ENCODE measurements around the gene PKD1L1.
A peak's percentile ranks its signal among the peaks of the same experiment; 100 is the strongest.
"Not testable (repeated sequence)": the region's sequence is repeated elsewhere in the genome, so short reads cannot be mapped to it uniquely, and the experiment has no call there.

The PKD1L1 gene

DNA sequence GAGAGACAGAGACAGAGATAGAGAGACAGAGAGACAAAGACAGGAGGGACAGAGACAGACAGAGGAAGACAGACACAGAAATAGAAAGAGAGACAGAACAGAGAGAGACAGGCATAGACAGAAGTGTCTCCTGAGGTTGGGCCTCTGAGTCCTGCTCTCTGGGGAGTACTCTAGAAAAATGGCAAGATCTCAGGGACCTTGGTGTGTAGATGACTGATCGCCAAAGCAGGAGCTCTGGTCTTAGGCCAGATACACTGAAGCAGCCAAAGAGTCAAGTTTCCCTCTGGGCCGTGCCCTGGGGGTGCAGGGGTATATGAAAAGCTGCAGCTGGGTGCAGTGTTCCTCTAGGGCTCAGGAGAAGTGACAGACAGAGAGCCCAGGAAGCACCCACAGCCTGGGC lies 189.7 kb downstream of the PKD1L1 start:
- FAIRE-seq, result no peak

DNA sequence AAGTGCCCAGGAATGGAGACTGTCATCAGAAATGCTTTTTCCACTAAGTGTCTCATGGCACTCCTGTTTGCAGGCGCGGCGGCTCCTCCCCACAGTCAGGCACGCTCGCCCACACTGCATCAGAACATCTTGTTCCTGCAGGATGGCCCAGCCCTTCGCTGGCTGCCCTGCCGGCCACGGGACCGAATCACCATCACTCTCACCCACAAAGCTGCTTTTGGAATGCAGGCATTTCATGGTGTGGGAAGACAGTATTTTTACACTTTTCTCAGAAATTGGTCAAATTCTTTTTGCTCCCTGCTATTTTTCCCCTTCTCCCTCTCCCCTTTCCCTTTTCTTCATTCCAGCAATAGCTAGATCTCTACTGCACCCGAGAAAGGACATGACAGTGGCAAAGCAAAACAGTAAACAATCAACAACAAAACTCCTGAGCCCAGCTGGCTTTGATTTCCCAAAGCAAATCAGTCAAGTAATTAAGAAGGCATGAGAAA lies 190.3 kb downstream of the PKD1L1 start:
- FAIRE-seq, result no peak

DNA sequence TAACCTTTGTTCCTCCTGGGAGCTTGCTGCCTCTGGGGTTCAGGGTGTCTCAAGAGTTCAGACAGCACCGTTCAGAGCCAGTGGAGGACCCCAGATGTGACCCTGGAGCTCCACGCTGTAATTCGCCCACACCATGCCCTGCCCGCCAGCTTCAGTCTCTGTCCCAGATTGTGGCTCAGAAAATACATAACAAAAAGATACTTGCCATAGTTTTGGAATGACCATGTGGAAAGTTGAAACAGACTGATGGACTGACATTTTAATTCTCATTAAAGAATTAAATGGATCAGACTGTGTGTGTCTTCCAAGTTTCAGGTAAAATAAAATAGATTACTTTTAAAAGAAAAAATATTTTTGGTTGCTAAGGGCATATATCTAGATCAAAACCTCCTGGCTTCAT lies 191.6 kb downstream of the PKD1L1 start:
- no peak for FAIRE-seq

DNA sequence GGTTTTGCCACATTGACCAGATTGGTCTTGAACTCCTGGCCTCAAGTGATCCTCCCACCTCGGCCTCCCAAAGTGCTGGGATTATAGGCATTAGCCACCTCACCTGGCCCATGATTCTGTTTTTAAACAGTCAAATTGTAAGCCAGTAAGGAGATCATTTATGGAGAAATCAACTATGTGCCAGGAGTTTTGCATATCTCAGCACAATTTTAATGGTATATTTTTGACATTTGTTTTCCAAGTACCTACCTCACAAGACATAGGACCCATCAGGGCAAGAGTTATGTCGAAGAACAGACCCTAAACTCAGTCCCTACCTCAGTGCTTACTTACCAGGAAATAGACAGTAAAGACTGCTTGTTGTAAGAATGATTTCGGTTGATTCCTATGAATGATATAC lies 193.0 kb downstream of the PKD1L1 start:
- no peak for FAIRE-seq

DNA sequence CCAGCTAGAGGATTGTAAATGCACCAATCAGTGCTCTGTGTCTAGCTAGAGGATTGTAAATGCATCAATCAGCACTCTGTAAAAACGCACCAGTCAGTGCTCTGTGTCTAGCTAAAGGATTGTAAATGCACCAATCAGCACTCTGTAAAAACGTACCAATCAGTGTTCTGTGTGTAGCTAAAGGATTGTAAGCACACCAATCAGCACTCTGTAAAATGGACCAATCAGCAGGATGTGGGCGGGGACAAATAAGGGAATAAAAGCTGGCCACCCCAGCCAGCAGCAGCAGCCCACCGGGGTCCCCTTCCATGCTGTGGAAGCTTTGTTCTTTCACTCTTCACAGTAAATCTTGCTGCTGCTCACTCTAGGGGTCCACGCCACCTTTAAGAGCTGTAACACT lies 196.5 kb downstream of the PKD1L1 start:
- not testable (repeated sequence) for FAIRE-seq

DNA sequence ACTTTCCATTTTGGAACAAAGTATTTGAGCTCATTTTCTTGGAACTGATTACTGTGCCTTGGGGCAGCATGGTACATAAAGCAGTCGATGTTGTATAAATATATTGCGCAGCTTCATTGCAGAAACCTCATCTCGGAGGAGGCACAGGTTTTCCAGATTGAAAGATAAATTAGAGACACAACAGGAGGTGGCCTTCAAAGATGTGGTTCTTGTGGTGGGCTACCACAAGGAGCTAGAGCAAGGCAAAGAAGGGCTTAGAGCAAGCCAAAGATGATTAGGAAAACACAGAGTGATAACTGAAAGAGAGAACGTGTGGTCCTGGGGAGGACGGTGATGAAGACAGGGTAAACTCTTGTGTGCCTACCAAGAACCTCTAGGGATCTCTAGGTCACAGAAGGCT lies 197.2 kb downstream of the PKD1L1 start:
- FAIRE-seq, result no peak

DNA sequence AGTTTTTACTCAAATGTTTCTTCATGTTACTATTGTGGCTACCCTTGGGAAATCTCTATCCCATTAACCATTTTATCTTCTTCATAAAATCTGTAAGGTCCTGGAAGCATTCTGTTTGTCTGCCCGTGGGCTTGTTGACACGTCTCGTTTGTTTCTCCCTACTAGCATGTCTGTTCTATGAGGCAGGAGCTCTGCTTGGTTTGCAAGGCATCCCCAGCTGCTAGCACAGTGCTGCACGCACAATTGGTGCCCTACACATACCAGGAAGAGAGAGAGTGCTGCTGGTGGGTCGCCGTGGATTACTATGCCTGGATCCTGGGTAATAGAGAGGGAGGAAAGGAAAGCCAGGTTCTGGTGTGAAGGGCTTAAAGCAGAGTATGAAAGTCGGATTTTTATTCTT lies 200.2 kb downstream of the PKD1L1 start:
- FAIRE-seq, result no peak

DNA sequence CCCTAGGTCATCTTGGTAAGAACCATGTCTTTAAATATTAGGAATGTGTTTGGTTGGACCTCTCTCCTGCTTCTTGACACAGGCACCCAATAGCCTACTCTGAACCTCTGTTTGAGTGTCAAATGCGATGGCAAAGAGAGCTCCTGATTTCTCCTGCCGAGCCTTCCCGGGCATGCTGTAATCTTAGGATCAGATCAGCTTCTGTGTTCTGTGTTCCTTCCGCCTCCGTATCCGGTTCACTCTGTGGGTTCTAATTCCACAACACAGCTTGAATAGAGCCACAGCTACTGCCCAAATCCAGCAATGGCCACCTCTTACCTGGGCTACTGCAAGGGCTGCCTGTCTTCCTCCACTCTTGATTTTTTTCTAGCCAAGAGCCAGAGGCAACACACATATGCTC lies 201.1 kb downstream of the PKD1L1 start:
- FAIRE-seq, result no peak

DNA sequence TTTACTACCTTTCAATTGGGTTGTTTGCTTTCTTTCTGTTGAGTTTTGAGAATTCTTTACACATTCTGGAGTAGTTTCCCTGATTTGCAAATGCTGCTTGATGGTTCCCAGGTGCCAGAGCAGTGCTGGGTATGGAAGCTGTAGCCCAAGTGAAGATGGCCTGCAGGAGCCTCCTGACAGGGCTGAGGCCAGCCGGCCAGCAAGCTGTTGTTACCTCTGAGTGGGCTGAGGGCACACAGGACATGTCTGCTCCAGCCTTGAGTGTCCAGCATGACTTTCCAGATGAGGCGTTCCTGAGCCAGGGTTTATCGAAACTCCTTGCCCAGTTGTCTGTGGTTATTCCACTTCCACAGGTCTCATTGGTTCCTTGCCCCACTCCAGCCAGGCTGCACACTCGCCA lies 201.8 kb downstream of the PKD1L1 start:
- FAIRE-seq, result no peak

DNA sequence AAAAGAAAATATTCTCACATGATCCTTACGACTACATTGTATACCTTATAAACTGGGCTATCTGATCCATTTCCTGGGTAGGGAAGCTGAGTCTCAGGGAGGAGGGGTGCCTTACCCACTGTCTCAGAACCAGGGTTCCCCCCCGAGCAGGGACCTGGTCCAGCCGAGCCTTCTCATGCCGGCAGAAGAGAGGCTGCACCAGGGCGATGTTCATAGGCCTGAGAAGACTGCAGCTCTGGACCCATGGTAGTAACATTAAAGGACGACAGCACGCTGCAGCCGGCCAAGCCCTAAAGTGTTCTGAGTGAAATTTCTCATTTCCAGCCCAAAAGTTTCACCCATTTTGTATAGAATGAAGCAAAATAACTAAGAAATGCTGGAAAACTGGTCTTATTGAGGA lies 203.4 kb downstream of the PKD1L1 start:
- no peak for FAIRE-seq

DNA sequence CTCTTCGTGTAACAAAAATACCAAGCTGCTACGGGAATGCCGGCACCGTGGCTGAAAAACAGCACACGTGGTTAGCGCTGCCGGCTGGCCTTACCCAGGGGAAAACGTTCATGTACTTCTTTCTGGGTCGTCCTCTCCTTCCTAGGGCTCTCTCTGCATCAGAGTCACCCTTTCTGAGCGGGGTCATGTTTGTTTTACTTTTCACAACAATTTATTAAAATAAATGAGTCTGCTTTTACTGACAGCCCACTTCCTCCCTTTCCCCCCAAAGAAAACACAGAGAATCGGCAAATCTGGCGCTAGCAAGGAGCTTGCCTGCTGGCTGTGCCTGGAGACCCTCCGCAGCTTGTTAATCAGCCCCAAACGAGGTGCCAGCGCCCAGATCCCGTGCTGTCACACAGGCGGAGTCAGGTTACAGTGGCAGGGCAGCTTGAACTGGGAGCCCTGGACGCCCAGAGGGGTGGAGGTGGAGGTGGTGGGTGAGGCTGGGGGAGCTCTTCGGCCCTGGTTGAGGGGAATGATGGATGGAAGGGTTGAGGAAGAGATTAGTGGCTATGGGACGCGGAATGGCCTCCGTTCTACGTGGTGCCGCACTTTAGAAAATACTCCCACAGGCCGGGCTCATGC lies 204.2 kb downstream of the PKD1L1 start:
- no peak for FAIRE-seq

DNA sequence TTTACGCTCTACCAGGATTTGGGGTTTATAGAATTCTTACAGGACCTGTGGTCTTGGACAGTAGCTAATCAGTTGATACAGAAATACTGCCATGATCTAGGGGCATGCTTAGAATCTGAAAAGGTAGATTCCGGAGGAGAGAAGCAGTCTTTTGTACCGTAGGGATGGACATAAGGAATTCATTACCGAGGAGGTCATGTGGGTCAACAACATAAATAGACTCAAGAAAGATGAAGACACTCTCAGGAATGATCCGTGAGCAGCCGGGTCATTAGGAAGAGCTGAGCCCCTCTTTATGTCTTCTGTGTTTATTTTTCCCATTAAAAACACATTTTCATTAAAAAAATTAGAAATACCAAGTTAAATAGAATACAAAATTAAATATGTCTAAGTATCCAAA lies 206.3 kb downstream of the PKD1L1 start:
- FAIRE-seq, result no peak

DNA sequence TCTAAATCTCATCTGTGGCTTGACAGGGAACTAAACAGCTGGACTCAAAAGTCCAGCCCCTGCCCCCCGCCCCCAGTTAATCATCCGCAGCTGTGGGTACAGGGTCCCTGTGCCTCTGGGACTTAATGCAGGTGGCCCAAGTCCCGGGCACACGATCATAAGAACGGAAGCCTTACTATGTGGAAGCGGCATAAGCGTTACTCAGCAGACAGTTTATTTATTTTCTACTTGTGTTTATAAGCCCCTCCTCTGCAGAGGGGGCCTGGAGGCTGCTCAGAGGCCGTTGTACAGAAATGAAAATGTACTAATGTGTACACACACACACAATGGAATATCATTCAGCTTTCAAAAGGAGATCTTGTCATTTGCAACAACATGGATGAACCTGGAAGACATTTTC lies 208.4 kb downstream of the PKD1L1 start:
- FAIRE-seq, result no peak

DNA sequence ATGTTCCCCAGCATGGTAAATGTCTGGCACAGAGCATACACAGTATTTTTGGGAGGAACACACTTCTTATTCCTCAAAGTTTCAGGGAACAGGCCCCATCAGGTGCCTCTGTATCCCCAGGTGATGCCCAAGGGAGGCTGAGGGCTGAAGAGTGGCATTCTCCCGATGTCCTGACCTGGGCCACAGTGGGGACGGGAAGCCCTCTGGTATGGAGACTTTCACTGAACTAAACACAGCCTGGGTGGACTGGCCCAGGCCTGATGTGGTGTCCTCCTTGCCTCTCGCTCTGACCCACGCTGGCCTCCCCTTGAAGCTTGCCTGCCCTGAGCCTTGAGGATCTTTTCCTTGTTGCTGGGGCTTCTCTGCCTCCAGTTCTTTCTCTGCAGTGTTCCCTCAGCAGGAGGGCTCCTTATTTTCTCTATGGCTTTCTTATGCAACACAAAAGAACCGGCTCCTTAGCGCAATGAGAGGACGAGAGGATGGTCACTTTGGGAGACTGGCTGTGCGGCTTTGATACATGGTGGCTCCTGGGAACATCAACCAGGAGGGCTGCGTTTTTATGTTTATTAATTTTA lies 208.9 kb downstream of the PKD1L1 start:
- no peak for FAIRE-seq

DNA sequence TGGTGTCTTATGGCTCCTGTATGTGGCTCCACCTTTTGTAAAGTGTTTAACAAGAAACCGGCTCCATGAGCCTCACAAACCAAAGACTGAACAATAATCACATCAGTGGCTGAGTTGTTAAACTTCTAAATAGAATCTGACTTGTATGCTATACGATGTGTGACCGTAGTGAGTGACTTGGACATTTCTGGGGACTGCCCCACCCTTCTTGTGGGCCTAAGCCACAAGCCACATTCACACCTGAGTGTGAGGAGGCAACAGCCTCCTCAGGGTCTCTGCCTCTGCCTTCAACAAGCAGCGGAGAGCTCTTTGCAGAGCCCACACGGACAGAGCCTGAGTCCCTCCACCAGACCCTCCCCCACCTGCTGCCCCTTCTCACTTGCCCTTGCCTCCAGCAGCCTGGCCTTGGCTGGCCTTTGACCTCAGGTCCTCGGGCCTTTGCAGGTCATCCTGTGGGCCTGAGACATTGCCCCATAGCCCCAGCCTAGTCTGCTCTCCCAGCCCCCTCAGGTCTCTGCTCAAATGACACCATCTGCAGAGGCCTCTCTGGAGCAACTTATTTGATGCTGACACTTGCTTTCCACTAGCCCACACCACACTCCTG lies 209.6 kb downstream of the PKD1L1 start:
- no peak for FAIRE-seq

DNA sequence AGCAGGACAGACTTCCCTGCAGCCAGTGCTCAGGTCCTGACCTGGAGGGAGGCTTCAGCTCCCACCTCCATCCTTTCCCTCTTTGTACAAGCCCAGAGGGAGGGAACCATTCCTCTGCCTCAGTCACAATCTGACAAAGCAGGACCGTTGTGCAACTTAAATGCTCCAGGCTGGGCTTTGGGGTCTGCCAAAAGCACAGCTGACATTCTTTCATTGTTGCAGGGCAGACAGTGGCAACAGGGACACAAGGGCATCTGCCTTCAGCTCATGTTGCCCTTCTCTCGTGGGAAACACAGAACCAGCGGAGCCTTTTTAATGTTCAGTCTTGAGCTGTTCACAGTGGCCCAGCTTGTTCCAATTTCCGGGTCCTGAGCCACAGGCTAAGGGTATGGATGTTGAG lies 210.7 kb downstream of the PKD1L1 start:
- FAIRE-seq, result no peak

DNA sequence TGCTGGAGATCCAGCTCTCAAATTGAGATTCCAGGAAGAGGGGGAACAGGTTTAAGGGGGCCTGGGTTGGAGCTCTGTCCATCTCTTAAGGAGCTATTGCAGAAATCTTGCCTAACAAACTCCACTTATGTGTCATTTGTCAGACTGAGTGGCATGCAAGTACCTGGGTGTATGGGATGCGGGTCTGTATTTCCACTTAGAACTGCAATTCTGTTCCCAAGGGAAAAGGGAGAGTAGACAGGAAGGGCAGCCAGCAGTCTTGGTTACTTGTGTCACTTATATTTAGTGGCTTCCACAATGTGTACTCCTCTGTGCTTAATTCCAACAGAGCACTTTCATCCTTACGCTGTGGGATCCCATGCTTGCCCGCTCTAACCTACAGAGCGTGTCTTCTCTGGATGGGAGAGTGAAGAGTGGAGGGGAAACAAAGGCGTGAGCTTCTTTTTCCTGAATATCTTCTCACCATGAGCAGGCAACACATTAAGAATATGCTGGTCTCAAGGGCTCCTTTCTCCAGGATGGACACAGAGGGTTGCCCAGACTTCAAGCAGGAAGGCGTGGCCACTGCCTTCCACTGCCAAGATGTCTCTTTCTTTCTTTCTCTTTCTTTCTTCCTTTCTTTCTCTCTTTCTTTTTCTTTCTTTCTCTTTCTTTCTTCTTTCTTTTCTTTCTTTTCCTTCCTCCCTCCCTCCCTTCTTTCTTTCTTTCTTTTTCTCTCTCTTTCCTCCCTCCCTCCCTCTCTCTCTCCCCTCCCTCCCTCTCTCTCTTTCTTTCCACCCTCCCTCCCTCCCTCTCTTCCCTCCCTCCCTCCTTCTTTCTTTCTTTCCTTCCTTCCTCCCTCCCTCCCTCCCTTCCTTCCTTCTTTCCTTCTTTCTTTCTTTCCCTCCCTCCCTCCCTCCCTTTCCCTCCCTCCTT lies 212.6 kb downstream of the PKD1L1 start:
- no peak for FAIRE-seq

DNA sequence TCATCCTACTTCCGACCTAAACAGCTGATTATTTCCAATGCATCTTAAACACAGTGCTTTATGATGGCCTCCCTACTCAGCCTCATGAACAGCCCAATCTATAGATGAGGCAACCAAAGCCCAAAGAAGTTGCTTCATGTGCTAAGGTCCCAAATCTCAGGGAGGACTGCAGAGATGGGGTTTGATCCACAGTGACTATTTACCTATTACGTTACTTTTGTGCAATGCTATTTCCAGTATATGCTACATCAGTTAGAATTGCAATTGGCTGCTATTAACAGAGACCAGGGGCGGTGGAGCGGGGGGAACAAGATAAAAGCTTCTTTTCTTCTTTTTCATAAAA lies 213.3 kb downstream of the PKD1L1 start:
- FAIRE-seq, result no peak

DNA sequence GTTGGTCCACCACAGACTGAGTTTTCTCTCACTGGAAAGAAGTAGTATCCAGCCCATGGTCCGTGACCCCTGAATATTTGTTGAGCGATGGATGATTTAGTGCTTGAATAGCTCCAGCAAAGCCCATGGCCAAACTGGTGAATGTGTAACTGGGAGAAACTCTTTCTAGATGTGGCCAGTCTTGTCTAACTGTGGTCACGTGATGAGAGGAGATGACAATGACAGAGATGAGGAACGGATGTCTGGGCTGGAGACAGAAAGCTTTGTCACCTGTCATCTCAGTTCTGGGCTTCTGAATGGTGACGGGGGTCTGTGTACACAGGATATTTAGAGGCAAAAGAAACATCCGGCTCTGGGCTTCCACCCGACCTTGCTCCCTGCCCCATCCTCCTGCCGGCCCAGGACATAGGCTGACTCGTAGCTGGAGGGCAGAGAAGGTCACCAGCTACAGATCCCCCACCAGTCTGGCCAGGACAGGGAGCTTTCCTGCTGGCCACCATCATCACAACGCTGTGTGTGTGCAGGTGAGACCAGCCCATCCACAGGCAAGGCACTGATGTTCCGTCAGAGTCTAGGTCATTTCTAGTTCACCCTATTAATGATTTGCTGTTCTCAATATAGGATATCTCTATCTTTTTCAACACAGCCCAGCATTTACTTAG lies 213.8 kb downstream of the PKD1L1 start:
- no peak for FAIRE-seq

DNA sequence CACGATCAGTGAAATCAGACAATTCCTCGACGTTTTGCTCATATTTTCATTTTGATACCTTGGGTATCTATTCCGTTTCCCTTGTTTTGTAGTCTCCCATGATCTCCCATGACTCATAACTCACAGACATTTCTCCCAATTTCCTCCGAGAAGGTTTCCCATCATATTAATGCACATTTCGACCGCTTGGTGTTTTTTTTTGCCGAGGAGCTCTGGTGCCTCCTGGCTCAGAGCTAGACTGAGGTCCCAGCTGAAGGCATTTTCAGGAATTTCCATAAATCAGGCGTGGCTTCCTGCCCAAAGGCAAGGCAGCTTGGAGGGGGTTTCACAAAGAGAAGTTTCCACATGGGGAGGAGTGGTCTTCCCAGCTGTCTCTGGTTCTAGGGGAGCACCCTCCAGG lies 218.1 kb downstream of the PKD1L1 start:
- no peak for FAIRE-seq

DNA sequence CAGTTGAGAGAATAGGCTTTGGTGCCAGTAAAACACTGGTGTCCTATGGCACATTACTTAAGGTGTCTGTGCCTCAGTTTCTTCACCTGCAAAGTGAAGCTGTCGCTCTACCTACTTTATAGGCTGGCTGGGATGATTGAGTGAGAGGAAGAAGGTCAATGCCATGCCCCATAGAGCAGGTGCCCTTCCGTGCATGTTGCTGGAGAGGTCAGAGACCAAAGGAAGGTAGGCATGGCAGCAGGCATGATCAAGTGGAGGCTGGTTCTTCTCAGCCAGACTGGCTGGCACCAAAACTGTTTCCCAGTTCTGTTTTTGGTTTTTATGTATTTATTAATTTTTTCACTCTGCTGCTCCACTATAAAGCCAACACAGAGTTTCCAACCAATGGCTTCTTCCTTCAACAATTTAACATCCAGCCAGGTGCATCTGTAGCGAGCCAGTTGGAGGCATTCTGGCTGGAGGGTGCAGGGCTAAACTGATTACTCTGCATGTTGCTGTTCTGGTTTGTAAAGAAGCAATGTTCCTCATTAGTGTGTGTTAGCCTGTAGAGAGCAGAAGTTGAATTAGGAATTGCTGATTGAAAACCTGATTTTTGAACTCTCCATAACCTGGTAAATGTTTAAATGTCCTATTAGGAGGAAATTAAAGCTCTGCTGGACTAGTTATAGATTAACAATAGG lies 222.1 kb downstream of the PKD1L1 start:
- FAIRE-seq, result no peak

DNA sequence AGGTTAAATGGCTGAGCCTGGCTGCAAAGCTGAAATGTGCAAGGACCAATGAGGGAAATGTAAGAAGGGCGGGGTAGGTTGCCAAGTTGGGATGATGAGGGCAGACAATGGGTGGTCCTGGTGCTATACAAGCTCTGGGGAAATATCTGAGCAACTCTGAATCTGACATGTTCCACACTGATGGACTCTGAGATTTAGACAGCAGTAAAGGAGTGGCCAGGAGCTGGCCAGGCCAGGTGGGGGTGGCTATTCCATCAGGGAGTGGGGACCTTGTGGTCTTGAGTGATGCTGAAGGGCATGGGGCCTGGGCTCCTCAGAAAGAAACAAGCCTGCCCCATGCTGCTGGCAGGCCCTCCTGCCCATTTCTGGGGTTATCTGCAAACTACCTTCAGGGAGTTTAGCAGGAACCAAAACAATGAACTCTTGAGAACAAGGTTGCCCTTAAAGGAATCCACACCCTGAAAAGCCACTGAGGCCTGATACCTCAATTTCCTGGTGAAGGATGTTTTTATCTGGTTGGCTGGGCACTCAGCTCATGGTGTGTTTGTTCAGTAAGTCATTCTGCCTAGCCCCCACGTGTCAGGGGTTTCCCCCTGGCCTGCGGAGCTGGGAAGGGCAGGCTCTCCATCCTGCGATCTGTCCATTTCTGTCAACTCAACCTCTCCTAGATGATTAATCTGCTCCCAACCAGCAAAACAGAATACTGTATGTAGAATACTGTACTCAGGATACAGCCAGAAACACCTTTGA lies 223.1 kb downstream of the PKD1L1 start:
- FAIRE-seq, result peak; percentile 93
